Esophagus mucosa (tissue), 1 donor: ENCODE data around the gene PUM2. TPM values are rescaled to one million over a fixed set of nuclear protein-coding genes. Genes with fewer than 3 reads are reported as not detected.
"Not testable (repeated sequence)": the region's sequence is repeated elsewhere in the genome, so short reads cannot be mapped to it uniquely, and the experiment has no call there.

Source experiments
- ATAC-seq: fragments of 200-7000 bp; cut with Tn5 transposase; one replicate; pipeline ENCODE4 v1.9.1; 2020
- total RNA-seq: library from RNA; stranded (reverse); gene quantifications from one replicate; pipeline ENCODE4 v1.2.4, GENCODE V29; 2023
- donor health status: DM: yes; HTN: yes; CAD: no.

PUM2 gene
- total RNA-seq, 1 donor from 2014 or later: 53.6 TPM

DNA sequence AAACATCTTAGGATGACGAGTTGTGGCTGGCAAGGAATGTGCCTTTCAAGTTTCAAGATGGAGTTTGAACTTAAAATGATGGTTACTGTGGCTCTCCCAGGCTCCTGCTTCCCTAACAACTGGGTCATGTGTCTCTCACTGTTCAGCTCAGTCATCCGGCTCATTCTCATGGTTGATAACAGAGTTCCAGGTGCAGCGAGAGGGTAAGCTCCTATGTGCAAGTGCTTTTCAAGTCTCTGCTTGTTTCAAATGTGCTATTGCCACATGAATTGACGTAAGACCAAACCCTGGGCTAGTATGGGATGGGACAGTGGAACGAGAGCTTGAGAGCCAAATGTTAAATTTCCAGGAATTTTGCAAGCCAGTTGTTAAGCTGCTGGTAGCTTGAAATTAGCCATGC lies 19.5 kb upstream of the PUM2 start:
- peak; percentile 88 for ATAC-seq

DNA sequence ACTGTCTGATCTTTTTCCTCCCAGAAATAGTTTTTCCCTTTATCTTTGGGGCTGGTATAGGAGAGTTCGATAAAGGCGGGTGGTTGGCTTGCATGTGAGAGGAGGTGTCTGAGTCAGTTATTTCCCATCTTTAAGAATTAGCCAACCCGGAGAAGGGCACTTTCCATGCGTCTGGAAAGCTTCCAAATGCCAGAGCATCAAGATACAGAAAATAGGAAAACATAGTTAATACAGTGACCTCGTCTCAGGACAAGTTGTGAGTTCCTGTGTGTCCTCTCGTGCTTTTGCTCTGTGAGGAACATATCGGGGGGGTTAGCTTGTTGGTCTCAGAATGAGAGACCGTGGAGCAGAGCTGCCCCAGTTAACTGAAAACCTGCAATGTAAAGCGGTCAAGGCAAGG lies 18.7 kb upstream of the PUM2 start:
- ATAC-seq: no peak

DNA sequence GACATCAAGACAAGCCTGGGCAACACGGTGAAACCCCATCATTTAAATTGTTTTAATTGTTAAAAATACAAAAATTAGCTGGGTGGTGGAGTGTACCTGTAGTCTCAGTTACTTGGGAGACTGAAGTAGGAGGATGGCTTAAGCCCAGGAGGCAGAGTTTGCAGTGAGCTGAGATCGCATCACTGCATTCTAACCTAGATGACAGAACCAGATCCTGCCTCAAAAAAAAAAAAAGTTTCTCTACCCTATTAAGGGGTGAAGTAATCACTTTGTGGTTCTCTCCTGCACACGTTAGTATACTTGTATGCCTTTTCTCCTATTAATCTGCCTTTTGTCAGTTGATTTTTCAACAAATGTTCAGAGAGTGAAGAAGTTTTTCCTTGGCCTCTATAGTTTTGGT lies 18.1 kb upstream of the PUM2 start:
- ATAC-seq: no peak

GRCh38 chr2:20367929-20368328 lies 17.3 kb upstream of the PUM2 start:
- not testable (repeated sequence) for ATAC-seq

DNA sequence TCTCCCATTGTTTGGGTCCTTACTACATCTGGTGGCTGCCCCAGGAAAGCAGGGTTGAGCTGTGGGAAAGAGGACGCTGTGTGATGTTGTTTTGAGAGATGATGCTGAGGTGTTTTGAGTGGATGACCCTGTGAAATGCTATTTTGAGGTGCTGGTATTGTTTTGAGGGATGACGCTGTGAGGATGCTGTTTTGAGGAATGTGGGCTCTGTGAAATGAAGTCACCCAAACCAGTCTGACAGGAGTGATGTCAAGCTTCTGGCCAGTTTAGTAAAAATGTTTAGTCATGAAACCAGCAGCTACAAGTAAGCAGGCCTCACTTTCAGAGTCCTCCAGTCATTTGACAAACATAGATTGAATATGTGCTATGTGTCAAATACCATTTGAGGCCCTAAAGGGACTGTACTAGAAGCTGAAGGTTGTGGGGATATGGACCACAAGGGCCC lies 16.1 kb upstream of the PUM2 start:
- ATAC-seq: peak; percentile 87

- ATAC-seq: peak; percentile 59
Measured at GRCh38 chr2:20365249-20365817, 14.7 kb upstream of the PUM2 start.

- ATAC-seq: no peak
Measured at GRCh38 chr2:20363578-20363977, 12.9 kb upstream of the PUM2 start.

DNA sequence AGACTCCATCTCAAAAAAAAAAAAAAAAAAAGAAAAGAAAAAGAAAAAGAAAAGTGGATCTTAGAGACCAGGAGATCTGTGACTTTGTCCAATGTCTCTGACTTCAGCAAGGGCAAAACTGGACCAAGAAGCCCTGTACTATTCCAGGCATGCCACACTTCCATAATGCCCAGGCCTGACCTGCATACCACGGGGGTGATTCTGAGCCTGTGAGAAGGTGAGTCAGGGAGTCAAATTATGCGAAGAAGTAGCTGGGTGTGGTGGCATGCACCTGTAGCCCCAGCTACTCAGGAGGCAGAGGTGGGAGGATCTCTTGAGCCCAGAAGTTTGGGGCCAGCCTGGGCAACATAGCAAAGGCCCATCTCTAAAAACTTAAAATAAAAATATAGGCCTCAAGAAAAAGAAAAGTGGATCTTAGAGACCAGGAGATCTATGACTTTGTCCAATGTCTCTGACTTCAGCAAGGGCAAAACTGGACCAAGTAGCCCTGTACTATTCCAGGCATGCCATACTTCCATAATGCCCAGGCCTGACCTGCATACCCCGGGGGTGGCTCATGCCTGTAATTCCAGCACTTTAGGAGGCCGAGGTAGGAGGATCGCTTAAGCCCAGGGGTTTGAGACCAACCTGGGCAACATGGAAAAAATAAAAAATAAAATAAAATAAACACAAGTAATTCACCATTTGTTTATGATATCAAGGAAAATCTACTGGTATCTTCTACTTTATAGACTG lies 12.2 kb upstream of the PUM2 start:
- no peak for ATAC-seq

DNA sequence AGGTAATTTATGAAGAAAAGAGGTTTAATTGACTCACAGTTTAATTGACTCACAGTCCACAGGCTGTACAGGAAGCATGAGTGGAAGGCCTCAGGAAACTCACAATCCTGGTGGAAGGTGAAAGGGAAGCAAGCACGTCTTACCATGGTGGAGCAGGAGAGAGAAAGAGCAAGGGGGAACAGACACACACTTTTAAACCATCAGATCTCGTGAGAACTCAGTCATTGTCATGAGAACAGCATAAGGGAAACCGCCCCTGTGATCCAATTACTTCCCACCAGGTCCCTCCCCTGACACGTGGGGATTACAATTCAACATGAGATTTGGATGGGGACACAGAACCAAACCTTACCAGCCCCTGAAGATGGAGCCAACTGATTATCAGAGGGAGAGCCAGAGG lies 11.2 kb upstream of the PUM2 start:
- no peak for ATAC-seq

DNA sequence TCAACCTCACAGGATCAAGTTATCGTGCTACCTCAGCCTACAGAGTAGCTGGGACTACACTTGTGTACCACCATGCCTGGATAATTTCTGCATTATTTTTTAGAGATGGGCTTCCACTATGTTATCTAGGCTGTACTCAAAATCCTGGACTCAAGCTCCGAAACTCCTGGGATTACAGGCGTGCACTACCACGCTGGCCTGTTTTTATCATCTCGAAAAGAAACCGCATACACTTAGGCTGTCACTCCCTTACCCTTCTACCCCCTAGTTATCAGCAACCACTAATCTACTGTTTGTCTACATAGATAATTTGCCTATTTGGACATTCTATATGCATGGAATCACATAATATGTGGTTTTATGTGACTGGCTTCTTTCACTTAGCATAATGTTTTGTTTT lies 8.5 kb upstream of the PUM2 start:
- ATAC-seq: no peak

GRCh38 chr2:20357638-20358389 lies 7.2 kb upstream of the PUM2 start:
- no peak for ATAC-seq

GRCh38 chr2:20356042-20356441 lies 5.4 kb upstream of the PUM2 start:
- peak; percentile 78 for ATAC-seq

- ATAC-seq: no peak
Measured at GRCh38 chr2:20355131-20355530, 4.5 kb upstream of the PUM2 start.

GRCh38 chr2:20353241-20353992 lies 2.8 kb upstream of the PUM2 start:
- ATAC-seq: peak; percentile 66

DNA sequence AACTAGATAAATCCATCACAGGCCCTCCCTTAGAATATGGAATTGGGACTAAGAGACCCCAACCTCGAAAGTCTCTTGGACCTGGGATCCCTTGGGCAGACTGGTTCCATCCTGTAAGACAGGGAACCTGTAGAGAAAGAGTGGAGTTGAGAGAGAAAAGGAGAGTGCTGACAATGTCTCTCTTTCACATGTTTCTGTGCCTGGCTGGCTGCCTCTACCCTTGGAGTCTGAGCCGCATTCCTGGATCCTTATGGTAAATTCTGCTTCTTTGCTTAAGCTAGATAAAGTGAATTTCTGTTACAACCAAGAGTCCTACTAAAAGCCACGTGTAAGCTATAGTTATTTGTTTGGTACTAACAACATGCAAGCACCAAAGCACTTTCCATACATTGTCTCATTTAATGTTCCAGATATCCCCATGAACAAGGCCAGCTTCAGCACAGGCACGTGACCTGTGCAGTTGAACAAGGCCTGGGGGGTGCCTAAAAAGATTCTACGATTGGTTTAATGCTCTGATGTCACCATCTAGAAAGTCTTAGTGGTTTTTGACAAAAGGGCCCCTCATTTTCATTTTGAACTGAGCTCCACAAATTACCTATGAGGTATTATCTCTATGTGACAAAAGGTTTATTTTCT lies 2.1 kb upstream of the PUM2 start:
- ATAC-seq: no peak

GRCh38 chr2:20352230-20352578 lies 1.6 kb upstream of the PUM2 start:
- ATAC-seq: no peak

DNA sequence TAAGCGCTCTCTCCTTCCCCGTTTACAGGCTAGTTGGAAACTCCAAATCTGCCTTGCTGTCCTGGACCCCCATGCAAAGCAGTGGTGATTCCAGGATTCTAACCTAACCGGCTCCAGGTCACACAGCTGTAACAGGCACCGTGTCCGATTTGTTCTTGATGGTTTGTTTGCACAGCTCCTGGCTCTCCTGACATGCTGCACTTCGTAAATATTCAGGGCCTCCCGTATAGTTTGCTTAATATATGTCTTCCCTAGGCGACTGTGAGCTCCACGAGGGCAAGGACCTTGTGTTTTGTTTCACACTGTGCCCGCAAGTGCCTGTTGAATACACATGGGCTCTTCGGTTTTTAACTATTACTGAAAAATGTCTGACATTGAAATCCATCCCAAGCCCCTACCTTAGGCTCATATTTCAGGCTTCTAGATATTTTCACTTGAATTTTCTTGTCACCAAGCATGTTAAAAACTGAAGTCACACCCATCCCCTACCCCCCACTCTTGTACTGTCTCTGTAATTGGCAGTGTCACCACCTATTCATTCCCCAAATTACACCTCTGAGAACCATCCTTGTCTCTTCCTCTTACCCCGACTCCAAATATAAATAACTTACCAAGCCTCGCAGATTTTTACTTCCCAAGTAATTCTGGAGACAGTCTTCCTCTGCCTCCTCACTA lies 1.0 kb upstream of the PUM2 start:
- ATAC-seq: no peak

GRCh38 chr2:20350041-20350712 lies 467 bp downstream of the PUM2 start:
- peak; percentile 51 for ATAC-seq

DNA sequence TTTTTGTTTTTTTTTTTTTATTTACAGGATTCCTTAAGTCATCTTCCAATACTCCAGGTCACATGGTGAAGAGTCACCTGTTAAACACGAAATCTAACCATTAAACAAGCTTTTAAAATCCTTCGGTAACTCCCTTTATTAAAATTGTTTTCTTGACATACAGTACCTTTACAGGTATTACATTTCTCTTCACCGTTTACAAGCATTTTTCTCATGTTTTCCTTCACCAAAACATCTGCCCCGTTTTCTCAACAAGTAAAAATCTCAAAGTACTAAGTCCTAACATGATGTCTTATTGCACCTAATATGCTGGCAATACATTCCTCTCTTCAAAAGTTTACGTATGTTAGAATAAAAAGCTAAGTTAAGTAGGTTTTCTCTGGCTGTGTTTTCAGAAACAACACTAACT lies 1.1 kb downstream of the PUM2 start:
- ATAC-seq: no peak

- no peak for ATAC-seq
Measured at GRCh38 chr2:20348542-20348941, 2.1 kb downstream of the PUM2 start.

DNA sequence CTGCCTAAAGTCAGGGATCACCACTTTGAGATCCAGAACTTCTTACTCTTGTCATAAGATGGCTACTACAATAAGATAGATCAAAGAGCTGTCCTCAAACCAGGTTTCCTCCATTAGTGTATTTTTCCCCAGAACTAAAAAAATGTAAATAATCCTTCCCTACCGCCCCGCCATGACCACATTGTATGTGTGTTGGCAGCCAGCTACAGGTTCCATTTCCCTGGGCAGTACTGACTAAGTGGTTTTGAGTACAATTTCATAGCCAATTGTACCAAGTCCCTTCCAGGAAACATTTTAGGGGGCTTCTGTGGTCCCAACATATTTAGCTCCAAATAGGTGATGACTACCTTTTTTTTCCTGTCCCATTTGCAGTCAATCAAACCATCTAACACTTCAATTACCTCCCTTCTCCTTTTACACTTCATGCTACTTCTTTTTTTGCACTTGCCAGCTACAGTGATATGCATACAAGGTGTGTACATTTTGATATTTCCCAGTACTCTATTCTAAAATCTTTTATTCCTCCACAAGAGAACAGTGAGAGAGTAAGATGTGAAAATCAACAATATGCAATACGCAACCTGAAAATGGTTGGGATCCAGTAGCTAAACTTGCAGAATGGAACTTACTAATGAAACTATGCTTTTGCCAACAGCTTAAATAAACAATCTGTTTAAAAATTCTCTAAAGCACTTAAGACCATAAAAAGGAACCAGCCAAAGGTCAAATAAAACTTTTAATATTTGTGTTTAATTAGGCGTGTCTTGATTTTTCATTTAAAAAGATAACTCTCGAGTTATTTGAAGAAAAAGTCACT lies 3.9 kb downstream of the PUM2 start:
- ATAC-seq: no peak
